ENCODE measurements around the gene UBE2L5. TPM values are rescaled to one million over a fixed set of nuclear protein-coding genes. Genes with fewer than 3 reads are reported as not detected.
A peak's percentile ranks its signal among the peaks of the same experiment; 100 is the strongest.

The UBE2L5 gene
- total and polyA plus RNA-seq, 2 donors (not counting 3 experiments of a cell fraction or from before 2014, with no cell fraction given), result not detected

DNA sequence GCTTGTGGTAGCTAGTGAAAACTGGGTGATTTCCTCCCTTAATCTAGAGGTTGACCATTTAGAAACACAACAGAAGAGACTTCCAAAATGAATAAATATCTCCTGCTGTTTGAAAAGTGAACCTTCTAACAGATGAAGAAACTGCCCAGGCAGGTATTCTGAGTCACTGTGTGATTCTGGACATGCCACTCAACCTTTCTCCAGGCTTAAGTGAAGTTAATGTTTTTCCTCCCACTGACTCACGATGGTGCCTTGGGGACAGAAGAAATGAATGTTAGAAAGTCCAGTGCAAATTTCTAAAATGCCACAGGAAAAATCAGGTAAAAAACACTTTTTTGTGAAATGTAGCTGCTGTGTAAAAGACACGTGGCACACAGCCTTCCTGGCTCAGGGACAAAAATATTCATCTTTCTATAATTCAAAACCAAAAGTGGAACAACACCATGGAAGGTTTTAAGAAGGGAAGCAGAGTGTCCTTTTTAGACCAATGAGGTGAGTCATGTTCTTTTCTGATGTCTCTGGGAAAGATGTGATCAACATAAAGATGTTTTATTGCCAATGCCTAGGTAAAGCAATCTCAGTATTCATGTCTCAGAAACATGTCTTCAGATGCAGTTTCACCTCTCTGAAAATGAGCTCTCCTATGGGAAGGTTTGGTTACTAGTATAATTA, 9.1 kb downstream of the UBE2L5 start:
- Histone ChIP-seq H3K79me2 (ENCODE audit: control insufficient read depth, insufficient read depth, low read length) (no peaks in the 10 kb centered on the region), H3K4me3 (replicated peaks in 1 of 3; ENCODE audit: insufficient read depth in 1 of 3, low read depth in 1 of 3, low read length in 3 of 3) (no peak overlapping the region), H3K4me2 (ENCODE audit: insufficient read depth, low read length) (no peak overlapping the region), H3K9ac (replicated peaks; ENCODE audit: extremely low read depth, insufficient read depth, low read length) (no peak overlapping the region), H3K4me1 (ENCODE audit: control insufficient read depth, extremely low read depth, insufficient read depth, low read length) (peaks cover 13% of the 10 kb centered on the region), H3K27ac (ENCODE audit: insufficient read depth, low read depth, low read length) (no peak overlapping the region), H2AFZ (ENCODE audit: low read depth, low read length) (no peak overlapping the region), H3K9me3 (replicated peaks; ENCODE audit: control insufficient read depth, insufficient read depth, low read length) (no peaks in the 10 kb centered on the region), H4K20me1 (replicated peaks; ENCODE audit: control insufficient read depth, extremely low read depth, insufficient read depth, low read length) (no peaks in the 10 kb centered on the region), H3K36me3 (ENCODE audit: control insufficient read depth in 2 of 2, extremely low read depth in 1 of 2, insufficient read depth in 2 of 2, low read length in 2 of 2) (no peaks in the 10 kb centered on the region), H3K9me1 (replicated peaks; ENCODE audit: control insufficient read depth, extremely low read depth, insufficient read depth, low read length) (no peaks in the 10 kb centered on the region), H3K27me3 (ENCODE audit: control insufficient read depth in 2 of 2, insufficient read depth in 2 of 2, low read length in 2 of 2) (peaks cover 1 to 2% of the 10 kb centered on the region in 2 experiments)
- POLR2A ChIA-PET, result no interaction called here
- no peak for DNase-seq (ENCODE audit: low read depth, low spot score)
- BruUV-seq (replicated peaks), result no TSS peak
- no peak for TF ChIP-seq GATA2 (IDR thresholded peaks at IDR 0.05; ENCODE audit: insufficient read depth, insufficient read length, low read depth, low read length)
- peak; percentile 16 for TF ChIP-seq FOS (IDR thresholded peaks at IDR 0.05; ENCODE audit: borderline replicate concordance, insufficient read depth, low read length)
- FAIRE-seq, result no peak
- dilution Hi-C loops (cut with MboI; ENCODE audit: extremely low pct_ligation_motif_present, low sequenced_read_pairs) (no loop called here), intact Hi-C loops (cut with micrococcal nuclease) (loop anchor here (2.0 kb wide), 1 partner anchor 13 kb away; no protein-coding TSS in a partner anchor)
- CTCF ChIA-PET, result interaction anchor here (0.9 to 2.0 kb wide), 4 partner anchors 9 to 299 kb away, joined by 3 to 11 read pairs (median 5); partner anchors contain the start of gene UBE2L5

GRCh38 chr13:30435911-30436451, 13.7 kb downstream of the UBE2L5 start:
- BruUV-seq (replicated peaks), result no TSS peak
- Histone ChIP-seq H3K4me1 (ENCODE audit: control insufficient read depth, extremely low read depth, insufficient read depth, low read length) (no peaks in the 10 kb centered on the region), H3K9ac (replicated peaks; ENCODE audit: extremely low read depth, insufficient read depth, low read length) (no peak overlapping the region), H2AFZ (ENCODE audit: low read depth, low read length) (no peak overlapping the region), H3K36me3 (ENCODE audit: control insufficient read depth in 2 of 2, extremely low read depth in 1 of 2, insufficient read depth in 2 of 2, low read length in 2 of 2) (no peaks in the 10 kb centered on the region), H3K27me3 (ENCODE audit: control insufficient read depth in 2 of 2, insufficient read depth in 2 of 2, low read length in 2 of 2) (peaks cover 5 to 6% of the 10 kb centered on the region in 2 experiments), H3K4me3 (replicated peaks in 1 of 3; ENCODE audit: insufficient read depth in 1 of 3, low read depth in 1 of 3, low read length in 3 of 3) (no peak overlapping the region), H3K9me3 (replicated peaks; ENCODE audit: control insufficient read depth, insufficient read depth, low read length) (no peaks in the 10 kb centered on the region), H3K4me2 (ENCODE audit: insufficient read depth, low read length) (no peak overlapping the region), H3K9me1 (replicated peaks; ENCODE audit: control insufficient read depth, extremely low read depth, insufficient read depth, low read length) (no peaks in the 10 kb centered on the region), H3K79me2 (ENCODE audit: control insufficient read depth, insufficient read depth, low read length) (no peaks in the 10 kb centered on the region), H3K27ac (ENCODE audit: insufficient read depth, low read depth, low read length) (no peak overlapping the region), H4K20me1 (replicated peaks; ENCODE audit: control insufficient read depth, extremely low read depth, insufficient read depth, low read length) (no peaks in the 10 kb centered on the region)
- CTCF ChIA-PET, result interaction anchor here (1.3 kb wide), 1 partner anchor 146 kb away, joined by 4 read pairs; no protein-coding TSS in a partner anchor
- no peak for TF ChIP-seq POLR2A (IDR thresholded peaks at IDR 0.05; ENCODE audit: low read depth, low read length)
- TF ChIP-seq POLR2AphosphoS5 (IDR thresholded peaks at IDR 0.05; ENCODE audit: insufficient read depth, low read depth, low read length), result no peak
- TF ChIP-seq JUN (IDR thresholded peaks at IDR 0.05; ENCODE audit: borderline replicate concordance, insufficient read depth, insufficient read length, low read depth), result no peak
- TF ChIP-seq MYC (IDR thresholded peaks at IDR 0.05; ENCODE audit: low read depth, low read length), result no peak
- no peak for TF ChIP-seq FOS (IDR thresholded peaks at IDR 0.05; ENCODE audit: borderline replicate concordance, insufficient read depth, low read length)
- TF ChIP-seq, protein P1, sequence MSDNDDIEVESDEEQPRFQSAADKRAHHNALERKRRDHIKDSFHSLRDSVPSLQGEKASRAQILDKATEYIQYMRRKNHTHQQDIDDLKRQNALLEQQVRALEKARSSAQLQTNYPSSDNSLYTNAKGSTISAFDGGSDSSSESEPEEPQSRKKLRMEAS (IDR thresholded peaks at IDR 0.05; ENCODE audit: insufficient read depth, insufficient read length), result no peak
- TF ChIP-seq CTCF (IDR thresholded peaks at IDR 0.05; ENCODE audit: extremely low read depth in 1 of 2, insufficient read depth in 1 of 2, low read depth in 1 of 2, low read length in 2 of 2), result no peak
- no peak for TF ChIP-seq GATA2 (IDR thresholded peaks at IDR 0.05; ENCODE audit: insufficient read depth, insufficient read length, low read depth, low read length)
- TF ChIP-seq EZH2 (IDR thresholded peaks at IDR 0.05; ENCODE audit: borderline replicate concordance, low read depth, low read length, severe bottlenecking), result no peak
- no peak for FAIRE-seq
- dilution Hi-C loops (cut with MboI; ENCODE audit: extremely low pct_ligation_motif_present, low sequenced_read_pairs), result no loop called here
- DNase-seq (ENCODE audit: low read depth, low spot score), result no peak
- POLR2A ChIA-PET, result no interaction called here
- intact Hi-C loops (cut with micrococcal nuclease), result no loop called here

Data from endothelial cell of umbilical vein (primary cell).